IPS DF 6.9 (cell line): Measurements from ENCODE around the gene PCP2.

Source experiments
- DNase-seq: peaks from one replicate; pipeline ENCODE4 v3.0.0-alpha.2; 2013; ENCODE audit warnings: low read depth, low spot score
- H3K27ac ChIP-seq: one replicate; pipeline ENCODE4 v1.5.1; 2013; ENCODE audit warnings: low read length, control low read depth
- H3K27me3 ChIP-seq: 2 replicates; pipeline ENCODE4 v1.6.1; 2013; ENCODE audit warnings: mild to moderate bottlenecking, low read length; ENCODE audit not compliant: control insufficient read depth, insufficient read depth
- H3K36me3 ChIP-seq: 2 replicates; pipeline ENCODE4 v1.6.1; 2013; ENCODE audit warnings: low read length; ENCODE audit not compliant: control insufficient read depth, insufficient read depth
- H3K4me1 ChIP-seq: 2 replicates; pipeline ENCODE4 v1.6.1; 2013; ENCODE audit warnings: low read length; ENCODE audit not compliant: control insufficient read depth, insufficient read depth
- H3K4me3 ChIP-seq: 2 replicates; pipeline ENCODE4 v1.5.1; 2013; ENCODE audit warnings: mild to moderate bottlenecking, low read length
- H3K9me3 ChIP-seq: 2 replicates; pipeline ENCODE4 v1.6.1; 2013; ENCODE audit warnings: low read length, inconsistent platforms; ENCODE audit not compliant: control insufficient read depth, insufficient read depth
- WGBS: extraction: QIAGEN DNeasy Blood & Tissue Kit; methylation state at CpG from one replicate; pipeline ENCODE4 v1.1.7; 2013; ENCODE audit warnings: mixed read lengths, missing lambda C conversion rate; ENCODE audit not compliant: insufficient read length, insufficient coverage; 5-methylcytosine and 5-hydroxymethylcytosine counted together

The PCP2 gene

GRCh38 chr19:7633698-7634097, at the start of gene PCP2:
TSS of gene PCP2 (minus strand) at chr19:7633719. CDS start at chr19:7633457, 262 bp downstream.
- no peak for DNase-seq
- no CpG with 5 or more reads among the region's 2 CpGs for WGBS
- Histone ChIP-seq H3K4me1 (peaks cover 2% of the 10 kb centered on the region), H3K9me3 (no peaks in the 10 kb centered on the region), H3K27ac (no peak within 1 kb of the TSS), H3K4me3 (no peak within 1 kb of the TSS), H3K36me3 (peaks cover 3% of the 10 kb centered on the region; the same call in 1 of the 2 replicates), H3K27me3 (no peaks in the 10 kb centered on the region; the same call in none of the 2 replicates)

- no CpG with 5 or more reads among the region's 74 CpGs for WGBS
- no peaks in the 10 kb centered on the region for H3K27me3 ChIP-seq
- peaks cover 9% of the 10 kb centered on the region for H3K36me3 ChIP-seq
- H3K9me3 ChIP-seq, result no peaks in the 10 kb centered on the region
- H3K4me1 ChIP-seq, result peaks cover 6% of the 10 kb centered on the region
- no peak overlapping the region for H3K27ac ChIP-seq
- no peak overlapping the region; the same call in 1 of the 2 replicates for H3K4me3 ChIP-seq
- DNase-seq, result no peak
Measured at GRCh38 chr19:7682175-7682855, 48.8 kb upstream of the PCP2 start.

- no CpG with 5 or more reads among the region's 43 CpGs for WGBS
- peak; percentile 66 for DNase-seq
- Histone ChIP-seq H3K27ac (no peak overlapping the region), H3K9me3 (no peaks in the 10 kb centered on the region), H3K36me3 (peaks cover 9% of the 10 kb centered on the region), H3K4me1 (peaks cover 6% of the 10 kb centered on the region), H3K27me3 (no peaks in the 10 kb centered on the region), H3K4me3 (peak overlapping the region; percentile 87)
Measured at GRCh38 chr19:7681340-7682174, 48.0 kb upstream of the PCP2 start.

- no peak for DNase-seq
- Histone ChIP-seq H3K4me3 (peak within 1 kb of the TSS; percentile 87), H3K9me3 (no peaks in the 10 kb centered on the region), H3K27ac (no peak within 1 kb of the TSS), H3K27me3 (no peaks in the 10 kb centered on the region), H3K4me1 (peaks cover 6% of the 10 kb centered on the region), H3K36me3 (peaks cover 9% of the 10 kb centered on the region)
- no CpG with 5 or more reads among the region's 79 CpGs for WGBS
Measured at GRCh38 chr19:7680606-7681339, 47.3 kb upstream of the PCP2 start, which contains the start of gene TRAPPC5. TSS of gene TRAPPC5 (plus strand) at chr19:7680833. CDS start at chr19:7682254, 1,421 bp downstream.

- no CpG with 5 or more reads among the region's 22 CpGs for WGBS
- H3K4me1 ChIP-seq, result peaks cover 6% of the 10 kb centered on the region
- H3K36me3 ChIP-seq, result peaks cover 9% of the 10 kb centered on the region
- peak overlapping the region; percentile 87; the same call in 1 of the 2 replicates for H3K4me3 ChIP-seq
- DNase-seq, result no peak
- no peaks in the 10 kb centered on the region for H3K9me3 ChIP-seq
- H3K27ac ChIP-seq, result no peak overlapping the region
- H3K27me3 ChIP-seq, result no peaks in the 10 kb centered on the region
Measured at GRCh38 chr19:7679771-7680605, 46.5 kb upstream of the PCP2 start.

- Histone ChIP-seq H3K27ac (no peak overlapping the region), H3K27me3 (no peaks in the 10 kb centered on the region), H3K4me3 (no peak overlapping the region), H3K36me3 (peaks cover 9% of the 10 kb centered on the region), H3K9me3 (no peaks in the 10 kb centered on the region), H3K4me1 (peaks cover 6% of the 10 kb centered on the region)
- DNase-seq, result no peak
- WGBS, result 100% methylated on average over 6 of the region's 30 CpGs
Measured at GRCh38 chr19:7678971-7679751, 45.6 kb upstream of the PCP2 start.

- Histone ChIP-seq H3K27me3 (no peaks in the 10 kb centered on the region), H3K4me1 (peaks cover 6% of the 10 kb centered on the region), H3K4me3 (no peak overlapping the region), H3K27ac (no peak overlapping the region), H3K36me3 (peaks cover 8% of the 10 kb centered on the region), H3K9me3 (no peaks in the 10 kb centered on the region)
- no CpG with 5 or more reads among the region's 12 CpGs for WGBS
- no peak for DNase-seq
Measured at GRCh38 chr19:7677669-7678311, 44.3 kb upstream of the PCP2 start.

- DNase-seq, result no peak
- H3K27me3 ChIP-seq, result no peaks in the 10 kb centered on the region
- WGBS, result no CpG with 5 or more reads among the region's 10 CpGs
- H3K4me3 ChIP-seq, result no peak within 1 kb of the TSS
- H3K9me3 ChIP-seq, result no peaks in the 10 kb centered on the region
- no peaks in the 10 kb centered on the region for H3K36me3 ChIP-seq
- H3K4me1 ChIP-seq, result peaks cover 2% of the 10 kb centered on the region
- no peak within 1 kb of the TSS for H3K27ac ChIP-seq
Measured at GRCh38 chr19:7676854-7677253, 43.3 kb upstream of the PCP2 start, which contains the start of gene MCEMP1. TSS of gene MCEMP1 (plus strand) at chr19:7677090. CDS start at chr19:7677121, 31 bp downstream.

- Histone ChIP-seq H3K9me3 (no peaks in the 10 kb centered on the region), H3K27ac (no peak overlapping the region), H3K4me1 (peaks cover 1% of the 10 kb centered on the region; the same call in 1 of the 2 replicates), H3K4me3 (no peak overlapping the region), H3K27me3 (no peaks in the 10 kb centered on the region), H3K36me3 (no peaks in the 10 kb centered on the region)
- no CpG with 5 or more reads among the region's 7 CpGs for WGBS
- no peak for DNase-seq
Measured at GRCh38 chr19:7676376-7676775, 42.9 kb upstream of the PCP2 start.
